OCI-LY3 (cell line): ENCODE data around the gene FOS.

Experiments used
- CTCF ChIP-seq: fragments of 200-600, 300-600 bp; sonication (generic); IDR thresholded peaks from 2 replicates; pipeline ENCODE4 v1.5.1; 2014; ENCODE audit warnings: antibody characterized with exemption, low read length, low read depth
- EZH2phosphoT487 ChIP-seq: fragments of 200-600 bp; shearing (Covaris generic); IDR thresholded peaks from 2 replicates; pipeline ENCODE4 v1.6.1; 2018; ENCODE audit warnings: antibody characterized with exemption, mixed run types, low read depth

DNA sequence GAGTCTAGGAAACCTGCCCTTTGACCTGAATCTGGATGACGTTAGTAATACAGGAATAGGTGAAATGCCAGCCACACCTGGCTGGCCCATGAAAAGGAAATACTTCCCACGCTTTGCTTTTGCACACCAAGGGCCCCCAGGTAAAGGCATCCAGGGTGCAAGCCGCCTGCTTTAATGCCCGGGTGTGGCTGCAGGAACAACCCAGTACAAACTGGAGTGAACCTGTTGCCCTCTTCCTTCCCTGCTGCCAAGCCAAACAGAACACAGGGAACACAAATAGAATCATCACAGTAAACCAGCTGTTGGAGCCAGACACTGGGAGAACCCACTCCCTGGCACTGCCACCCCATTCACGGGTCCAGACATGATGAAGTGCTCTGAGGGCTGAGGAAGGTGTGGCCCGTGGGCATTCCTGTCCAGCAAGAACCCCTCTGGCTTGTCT is 24.2 kb upstream of the FOS start:
- TF ChIP-seq CTCF, result no peak
- TF ChIP-seq EZH2phosphoT487, result no peak
